ENCODE measurements around the gene NRXN3. TPM values are rescaled to one million over a fixed set of nuclear protein-coding genes. Genes with fewer than 3 reads are reported as not detected.

The NRXN3 gene
- total RNA-seq, 4 donors from 2014 or later: 4.1 to 11.9 (median 5.8) TPM

- Histone ChIP-seq H3K9me3 (no peaks in the 10 kb centered on the region), H3K4me3 (no peak overlapping the region), H3K36me3 (no peaks in the 10 kb centered on the region), H3K4me1 (no peaks in the 10 kb centered on the region), H3K27ac (no peak overlapping the region), H3K27me3 (no peaks in the 10 kb centered on the region)
- no peak for DNase-seq
- TF ChIP-seq POLR2A (IDR thresholded peaks at IDR 0.05) (no peak), POLR2AphosphoS5 (IDR thresholded peaks at IDR 0.05) (no peak), EP300 (IDR thresholded peaks at IDR 0.05; ENCODE audit: low read depth) (no peak), CTCF (IDR thresholded peaks at IDR 0.05) (no peak)
- intact Hi-C loops (cut with DNase I; ENCODE audit: low total_unique reads) (no loop called here), in situ Hi-C loops (cut with MboI; ENCODE audit: low pct_ligation_motif_present in 1 of 4, low pct_unique_long_range_greater_than_20kb in 1 of 4, low sequenced_read_pairs in 3 of 4) (no loop called here)
- 70 to 89% methylated on average over 1 to 2 of the region's 2 CpGs for WGBS, 2 donors (ENCODE audit: low coverage in 1 of 2)
Measured at GRCh38 chr14:79730196-79730595, 1560.0 kb downstream of the NRXN3 start.

GRCh38 chr14:79730953-79731352 is 1560.8 kb downstream of the NRXN3 start:
- in situ Hi-C loops (cut with MboI; ENCODE audit: low pct_ligation_motif_present in 1 of 4, low pct_unique_long_range_greater_than_20kb in 1 of 4, low sequenced_read_pairs in 3 of 4) (no loop called here), intact Hi-C loops (cut with DNase I; ENCODE audit: low total_unique reads) (no loop called here)
- WGBS, 2 donors (ENCODE audit: low coverage in 1 of 2): 63 to 66% methylated on average over 5 of the region's 5 CpGs

GRCh38 chr14:79732911-79733655 is 1562.9 kb downstream of the NRXN3 start:
- intact Hi-C loops (cut with DNase I; ENCODE audit: low total_unique reads): no loop called here
- in situ Hi-C loops (cut with MboI; ENCODE audit: low pct_ligation_motif_present in 1 of 4, low pct_unique_long_range_greater_than_20kb in 1 of 4, low sequenced_read_pairs in 3 of 4): no loop called here
- WGBS, 2 donors (ENCODE audit: low coverage in 1 of 2): 72 to 79% methylated on average over 8 of the region's 8 CpGs

More at GRCh38 chr14:79730953-79731352, 1560.8 kb downstream of the NRXN3 start:
- Histone ChIP-seq H3K4me3 (no peak overlapping the region), H3K9me3 (no peaks in the 10 kb centered on the region), H3K27me3 (no peaks in the 10 kb centered on the region), H3K4me1 (no peaks in the 10 kb centered on the region), H3K36me3 (no peaks in the 10 kb centered on the region), H3K27ac (no peak overlapping the region)
- no peak for DNase-seq
- TF ChIP-seq POLR2AphosphoS5 (IDR thresholded peaks at IDR 0.05): no peak
- no peak for TF ChIP-seq POLR2A (IDR thresholded peaks at IDR 0.05)
- TF ChIP-seq CTCF (IDR thresholded peaks at IDR 0.05): no peak
- no peak for TF ChIP-seq EP300 (IDR thresholded peaks at IDR 0.05; ENCODE audit: low read depth)

GRCh38 chr14:79734151-79734550 is 1564.0 kb downstream of the NRXN3 start:
- Histone ChIP-seq H3K27me3 (no peaks in the 10 kb centered on the region), H3K4me1 (no peaks in the 10 kb centered on the region), H3K4me3 (no peak overlapping the region), H3K27ac (no peak overlapping the region), H3K9me3 (peaks cover 8 to 10% of the 10 kb centered on the region in 2 donors), H3K36me3 (no peaks in the 10 kb centered on the region)
- no peak for DNase-seq
- in situ Hi-C loops (cut with MboI; ENCODE audit: low pct_ligation_motif_present in 1 of 4, low pct_unique_long_range_greater_than_20kb in 1 of 4, low sequenced_read_pairs in 3 of 4): no loop called here
- TF ChIP-seq POLR2AphosphoS5 (IDR thresholded peaks at IDR 0.05) (no peak), CTCF (IDR thresholded peaks at IDR 0.05) (no peak), EP300 (IDR thresholded peaks at IDR 0.05; ENCODE audit: low read depth) (no peak), POLR2A (IDR thresholded peaks at IDR 0.05) (no peak)
- intact Hi-C loops (cut with DNase I; ENCODE audit: low total_unique reads): no loop called here
- WGBS, 2 donors (ENCODE audit: low coverage in 1 of 2): 79 to 80% methylated on average over 3 of the region's 3 CpGs

More at GRCh38 chr14:79732911-79733655, 1562.9 kb downstream of the NRXN3 start:
- Histone ChIP-seq H3K27ac (no peak overlapping the region), H3K36me3 (no peaks in the 10 kb centered on the region), H3K27me3 (no peaks in the 10 kb centered on the region), H3K4me1 (no peaks in the 10 kb centered on the region), H3K9me3 (peaks cover 8 to 10% of the 10 kb centered on the region in 2 donors), H3K4me3 (no peak overlapping the region)
- TF ChIP-seq POLR2A (IDR thresholded peaks at IDR 0.05) (no peak), POLR2AphosphoS5 (IDR thresholded peaks at IDR 0.05) (no peak), EP300 (IDR thresholded peaks at IDR 0.05; ENCODE audit: low read depth) (no peak), CTCF (IDR thresholded peaks at IDR 0.05) (no peak)
- no peak for DNase-seq
